ENCODE data around the gene TRIM3. TPM values are rescaled to one million over a fixed set of nuclear protein-coding genes. Genes with fewer than 3 reads are reported as not detected.

TRIM3 gene
- total RNA-seq, 1 donor from 2014 or later: 22.0 TPM

- intact Hi-C loops (cut with DNase I): no loop called here
- TF ChIP-seq CTCF (IDR thresholded peaks at IDR 0.05): no peak
- Histone ChIP-seq H3K4me3 (no peak overlapping the region), H3K36me3 (no peaks in the 10 kb centered on the region), H3K27ac (no peak overlapping the region), H3K9me3 (no peaks in the 10 kb centered on the region), H3K4me1 (no peaks in the 10 kb centered on the region), H3K27me3 (no peaks in the 10 kb centered on the region)
- ATAC-seq (no peak), DNase-seq (no peak)
Observed at GRCh38 chr11:6427516-6427915, 46.2 kb downstream of the TRIM3 start.

DNA sequence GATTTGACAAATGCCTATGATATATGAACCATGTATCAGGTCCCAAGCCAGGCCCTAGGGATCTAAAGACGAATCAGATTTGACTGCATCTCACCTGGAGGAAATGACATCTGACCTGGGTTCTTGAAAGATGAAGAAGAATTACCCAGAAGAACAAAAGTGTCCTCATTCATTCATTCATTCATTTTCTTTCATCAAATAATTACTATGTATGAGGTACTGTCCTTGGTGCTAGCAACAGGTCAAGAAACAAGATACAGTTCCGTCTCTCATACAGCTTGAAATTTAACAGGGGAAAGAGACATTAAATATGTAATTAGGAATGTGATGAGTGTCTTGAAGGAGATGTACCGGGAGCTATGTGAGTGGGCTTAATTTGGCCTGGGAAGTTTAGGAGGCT lies 53.1 kb downstream of the TRIM3 start:
- DNase-seq (no peak), ATAC-seq (no peak)
- peaks cover 13% of the 10 kb centered on the region for H3K4me1 ChIP-seq
- H3K9me3 ChIP-seq: no peaks in the 10 kb centered on the region
- H3K36me3 ChIP-seq: no peaks in the 10 kb centered on the region
- H3K4me3 ChIP-seq: no peak overlapping the region
- intact Hi-C loops (cut with DNase I): no loop called here
- no peak for TF ChIP-seq CTCF (IDR thresholded peaks at IDR 0.05)
- H3K27me3 ChIP-seq: no peaks in the 10 kb centered on the region
- no peak overlapping the region for H3K27ac ChIP-seq

DNA sequence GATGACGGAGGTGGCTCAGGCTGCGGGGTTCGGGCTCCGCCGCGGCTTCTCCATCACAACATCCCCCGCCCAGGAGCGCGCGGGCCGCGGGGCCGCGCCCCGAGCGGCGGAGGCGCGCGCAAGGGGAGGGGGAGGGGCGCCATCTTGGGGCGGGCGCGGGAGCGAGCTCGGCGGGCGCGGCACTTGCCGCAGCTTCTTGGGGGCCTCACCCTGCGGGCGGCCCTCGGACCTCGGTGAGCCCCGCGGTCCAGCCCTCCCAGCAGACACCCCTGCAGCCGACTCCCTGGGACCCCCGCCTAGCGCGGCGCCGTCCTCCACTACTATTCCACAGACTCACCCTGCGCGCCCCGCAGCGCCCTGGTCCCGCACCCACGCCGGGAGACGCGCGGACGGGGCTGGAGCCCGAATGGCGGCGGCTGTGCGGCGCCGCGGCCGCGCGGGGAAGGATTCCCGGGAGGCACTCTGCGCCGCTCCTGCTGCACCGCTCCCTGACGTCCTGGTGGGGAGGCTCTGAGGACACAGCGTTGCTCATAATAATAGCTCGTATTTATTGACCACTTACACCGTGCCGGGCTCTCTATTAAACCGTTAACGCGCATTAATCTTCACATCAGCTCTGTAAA lies 54.6 kb downstream of the TRIM3 start, which contains the start of gene APBB1:
APBB1 (minus strand) TSS at position 86 of the 623 bp plus-strand sequence. CDS start 7,747 bp downstream, outside the sequence.
- H3K4me1 ChIP-seq: peaks cover 13% of the 10 kb centered on the region
- TF ChIP-seq CTCF (IDR thresholded peaks at IDR 0.05): peak; percentile 25
- DNase-seq: peak; percentile 86
- peak within 1 kb of the TSS; percentile 96 for H3K4me3 ChIP-seq
- H3K36me3 ChIP-seq: no peaks in the 10 kb centered on the region
- peak; percentile 96 for ATAC-seq
- peak within 1 kb of the TSS; percentile 92 for H3K27ac ChIP-seq
- H3K27me3 ChIP-seq: no peaks in the 10 kb centered on the region
- intact Hi-C loops (cut with DNase I): no loop called here
- H3K9me3 ChIP-seq: no peaks in the 10 kb centered on the region

DNA sequence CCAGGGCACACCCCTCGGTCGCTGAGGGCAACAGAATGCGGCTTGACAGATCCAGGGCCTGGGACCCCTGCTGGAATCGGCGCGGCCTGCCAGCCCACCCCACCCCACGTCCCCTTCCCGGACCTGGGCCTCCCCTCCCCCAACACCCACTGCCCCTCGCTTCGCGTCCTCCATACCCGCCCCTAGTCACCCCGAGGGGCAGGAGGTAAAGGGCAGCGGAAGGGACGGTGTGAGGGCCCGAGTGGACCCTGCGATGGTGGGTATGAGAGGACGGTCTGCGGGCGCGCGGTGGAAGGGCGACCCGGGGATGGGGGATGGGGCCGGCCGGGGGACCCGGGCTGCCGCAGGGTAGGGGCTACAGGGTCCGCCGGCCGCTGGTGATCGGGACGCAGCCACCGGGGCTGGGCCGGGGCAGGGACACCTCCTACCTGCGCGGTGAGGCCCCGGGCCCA lies 55.2 kb downstream of the TRIM3 start:
- DNase-seq: no peak
- no peak for TF ChIP-seq CTCF (IDR thresholded peaks at IDR 0.05)
- intact Hi-C loops (cut with DNase I): no loop called here

GRCh38 chr11:6417907-6418556 lies 55.7 kb downstream of the TRIM3 start:
- TF ChIP-seq CTCF (IDR thresholded peaks at IDR 0.05): no peak
- Histone ChIP-seq H3K9me3 (no peaks in the 10 kb centered on the region), H3K4me3 (peak overlapping the region; percentile 96), H3K27ac (peak overlapping the region; percentile 92), H3K4me1 (peaks cover 13% of the 10 kb centered on the region), H3K27me3 (no peaks in the 10 kb centered on the region), H3K36me3 (no peaks in the 10 kb centered on the region)
- ATAC-seq (no peak), DNase-seq (no peak)
- intact Hi-C loops (cut with DNase I): no loop called here

More for the DNA sequence above, 55.2 kb downstream of the TRIM3 start:
- Histone ChIP-seq H3K9me3 (no peaks in the 10 kb centered on the region), H3K36me3 (no peaks in the 10 kb centered on the region), H3K27ac (peak overlapping the region; percentile 92), H3K4me1 (peaks cover 13% of the 10 kb centered on the region), H3K4me3 (peak overlapping the region; percentile 96), H3K27me3 (no peaks in the 10 kb centered on the region)
- peak; percentile 42 for ATAC-seq
